ENCODE results near the gene ICAM2. TPM values are rescaled to one million over a fixed set of nuclear protein-coding genes. Genes with fewer than 3 reads are reported as not detected.

The ICAM2 gene
- total RNA-seq, 1 donor from 2014 or later = 212 TPM

DNA sequence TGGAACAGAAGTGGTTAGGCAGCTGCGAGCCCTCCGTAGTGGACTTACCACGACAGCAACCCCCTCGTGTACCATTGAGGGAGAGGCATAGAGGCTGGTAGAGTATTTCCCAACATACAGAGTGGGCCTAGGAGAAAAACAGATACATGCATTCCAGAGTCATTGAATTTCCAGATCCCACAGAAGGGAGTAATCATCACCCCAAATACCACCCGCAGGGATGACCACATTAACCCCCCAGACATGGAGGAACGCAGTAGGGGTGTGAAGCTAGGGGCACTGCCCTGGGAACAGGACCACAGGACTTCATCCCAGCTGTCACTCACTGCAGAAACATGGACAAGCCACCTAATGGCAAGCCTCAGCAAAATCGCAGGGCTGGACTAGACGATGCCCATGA, 44.7 kb upstream of the ICAM2 start:
- intact Hi-C loops (cut with DNase I) = no loop called here
- no peak for DNase-seq (ENCODE audit: low spot score in 2 of 2)
- peaks cover 19 to 70% of the 10 kb centered on the region in 2 donors for H3K36me3 ChIP-seq

GRCh38 chr17:64064331-64064730, 43.9 kb upstream of the ICAM2 start:
- Histone ChIP-seq H3K9me3 (peaks cover 0 to 8% of the 10 kb centered on the region in 2 donors), H3K27ac (no peak overlapping the region), H3K4me1 (no peaks in the 10 kb centered on the region), H3K4me3 (no peak overlapping the region), H3K36me3 (peaks cover 10 to 64% of the 10 kb centered on the region in 2 donors), H3K27me3 (no peaks in the 10 kb centered on the region)
- intact Hi-C loops (cut with DNase I) = no loop called here
- TF ChIP-seq CTCF (IDR thresholded peaks at IDR 0.05) = no peak
- DNase-seq (ENCODE audit: low spot score in 2 of 2) = no peak

More for the DNA sequence above, 44.7 kb upstream of the ICAM2 start:
- no peak for TF ChIP-seq CTCF (IDR thresholded peaks at IDR 0.05)
- no peaks in the 10 kb centered on the region for H3K4me1 ChIP-seq
- H3K27ac ChIP-seq = no peak overlapping the region
- H3K27me3 ChIP-seq = no peaks in the 10 kb centered on the region
- peaks cover 7 to 15% of the 10 kb centered on the region in 2 donors for H3K9me3 ChIP-seq
- H3K4me3 ChIP-seq = no peak overlapping the region

DNA sequence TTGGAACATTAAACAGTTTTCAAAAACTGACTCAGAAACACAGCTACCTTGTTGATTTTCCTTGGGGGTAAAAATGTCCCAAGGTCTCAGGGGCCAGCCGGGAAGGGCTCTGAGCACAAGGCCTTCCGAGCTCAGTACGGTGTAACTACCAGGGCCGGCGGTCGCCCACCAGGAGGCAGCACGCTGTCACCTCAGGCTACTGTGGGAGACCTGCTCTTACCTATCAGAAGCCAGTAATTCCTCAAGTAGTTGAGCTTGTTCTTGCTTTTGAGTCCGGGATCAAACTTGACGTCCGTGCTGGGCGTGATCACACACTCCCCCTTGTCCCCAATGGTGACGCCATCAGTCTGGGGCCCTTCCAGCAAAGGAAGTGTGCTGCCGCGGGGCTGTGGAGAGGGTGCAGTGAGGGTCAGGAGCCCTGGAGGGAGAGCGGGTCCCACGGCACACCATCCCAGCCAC, 43.4 kb upstream of the ICAM2 start:
- H3K27ac ChIP-seq = no peak overlapping the region
- DNase-seq (ENCODE audit: low spot score in 2 of 2) = no peak
- H3K27me3 ChIP-seq = no peaks in the 10 kb centered on the region
- intact Hi-C loops (cut with DNase I) = loop anchor here (1.0 kb wide), 1 partner anchor 70 kb away; no protein-coding TSS in a partner anchor
- no peaks in the 10 kb centered on the region for H3K4me1 ChIP-seq
- TF ChIP-seq CTCF (IDR thresholded peaks at IDR 0.05) = peak; percentile 30 to 53 (median 35)
- H3K4me3 ChIP-seq = no peak overlapping the region
- peaks cover 0 to 3% of the 10 kb centered on the region in 2 donors for H3K9me3 ChIP-seq
- H3K36me3 ChIP-seq = peaks cover 8 to 60% of the 10 kb centered on the region in 2 donors

DNA sequence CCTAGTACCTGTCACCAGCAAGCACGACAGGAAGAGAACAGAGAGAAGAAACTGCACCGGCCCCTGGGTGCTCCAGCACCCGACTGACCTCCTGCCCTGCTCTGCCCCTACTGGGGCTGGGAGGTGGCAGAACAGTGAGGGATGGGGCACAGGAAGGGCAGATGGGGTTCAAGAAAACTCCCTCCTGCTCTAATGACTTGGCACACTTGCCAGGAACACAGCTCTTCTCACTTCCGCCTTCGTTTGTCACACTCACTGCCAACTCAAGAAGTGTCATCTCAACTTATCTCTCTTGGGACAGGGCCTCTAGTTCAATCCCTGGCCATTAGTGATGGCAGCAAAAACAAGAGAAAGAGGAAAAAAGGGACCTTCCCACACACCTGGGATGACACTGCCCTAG, 42.7 kb upstream of the ICAM2 start:
- DNase-seq (ENCODE audit: low spot score in 2 of 2) = no peak
- peaks cover 4 to 56% of the 10 kb centered on the region in 2 donors for H3K36me3 ChIP-seq
- no peaks in the 10 kb centered on the region for H3K9me3 ChIP-seq
- intact Hi-C loops (cut with DNase I) = loop anchor here (1.0 kb wide), 1 partner anchor 70 kb away; no protein-coding TSS in a partner anchor
- H3K27me3 ChIP-seq = no peaks in the 10 kb centered on the region
- TF ChIP-seq CTCF (IDR thresholded peaks at IDR 0.05) = no peak
- no peak overlapping the region for H3K27ac ChIP-seq
- H3K4me3 ChIP-seq = no peak overlapping the region
- H3K4me1 ChIP-seq = no peaks in the 10 kb centered on the region

GRCh38 chr17:64061178-64061898, 40.9 kb upstream of the ICAM2 start:
- Histone ChIP-seq H3K27me3 (no peaks in the 10 kb centered on the region), H3K4me3 (no peak overlapping the region), H3K4me1 (no peaks in the 10 kb centered on the region), H3K36me3 (peaks cover 8 to 60% of the 10 kb centered on the region in 2 donors), H3K9me3 (no peaks in the 10 kb centered on the region), H3K27ac (no peak overlapping the region)
- DNase-seq (ENCODE audit: low spot score in 2 of 2) = no peak
- intact Hi-C loops (cut with DNase I) = no loop called here
- no peak for TF ChIP-seq CTCF (IDR thresholded peaks at IDR 0.05)
